ENCODE results near the gene TAS2R31. TPM values are rescaled to one million over a fixed set of nuclear protein-coding genes. Genes with fewer than 3 reads are reported as not detected.

Gene TAS2R31
- polyA plus RNA-seq, 1 donor from 2014 or later, result 4.0 TPM

DNA sequence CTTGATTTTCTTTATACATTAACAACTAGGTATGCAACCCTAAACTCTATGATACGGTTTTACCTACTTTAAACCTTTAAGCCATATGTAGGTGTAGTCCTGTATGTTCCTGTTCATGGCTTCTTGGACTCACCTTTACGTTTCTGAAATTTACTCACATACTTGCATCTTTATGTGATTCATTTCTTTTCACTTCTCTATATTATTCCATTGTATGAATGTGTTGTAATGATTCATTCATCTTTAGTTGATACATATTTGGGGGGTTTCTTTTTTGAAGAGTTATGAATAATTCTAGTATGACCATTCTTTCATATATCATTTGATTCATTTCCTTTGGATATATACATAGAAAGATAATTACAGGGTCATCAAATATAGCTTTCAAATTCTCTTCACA, 42.1 kb downstream of the TAS2R31 start:
- no peaks in the 10 kb centered on the region for H3K9me2 ChIP-seq (ENCODE audit: insufficient read depth, low read length)
- H4K20me1 ChIP-seq (ENCODE audit: insufficient read depth), result no peaks in the 10 kb centered on the region
- no peaks in the 10 kb centered on the region for H3K27me3 ChIP-seq (ENCODE audit: insufficient read depth, low read depth, low read length)
- H3K36me3 ChIP-seq (ENCODE audit: insufficient read depth, low read length), result no peaks in the 10 kb centered on the region
- H2AFZ ChIP-seq (ENCODE audit: low read depth, low read length), result no peak overlapping the region
- no peak overlapping the region for H3K9ac ChIP-seq (ENCODE audit: low read length)
- no peak for TF ChIP-seq EP300 (conservative IDR thresholded peaks at IDR 0.05; ENCODE audit: poor library complexity, severe bottlenecking)
- TF ChIP-seq REST (IDR thresholded peaks at IDR 0.05; ENCODE audit: borderline replicate concordance), result no peak
- no peak for TF ChIP-seq TAF1 (IDR thresholded peaks at IDR 0.05; ENCODE audit: low read depth)
- TF ChIP-seq, protein P1, sequence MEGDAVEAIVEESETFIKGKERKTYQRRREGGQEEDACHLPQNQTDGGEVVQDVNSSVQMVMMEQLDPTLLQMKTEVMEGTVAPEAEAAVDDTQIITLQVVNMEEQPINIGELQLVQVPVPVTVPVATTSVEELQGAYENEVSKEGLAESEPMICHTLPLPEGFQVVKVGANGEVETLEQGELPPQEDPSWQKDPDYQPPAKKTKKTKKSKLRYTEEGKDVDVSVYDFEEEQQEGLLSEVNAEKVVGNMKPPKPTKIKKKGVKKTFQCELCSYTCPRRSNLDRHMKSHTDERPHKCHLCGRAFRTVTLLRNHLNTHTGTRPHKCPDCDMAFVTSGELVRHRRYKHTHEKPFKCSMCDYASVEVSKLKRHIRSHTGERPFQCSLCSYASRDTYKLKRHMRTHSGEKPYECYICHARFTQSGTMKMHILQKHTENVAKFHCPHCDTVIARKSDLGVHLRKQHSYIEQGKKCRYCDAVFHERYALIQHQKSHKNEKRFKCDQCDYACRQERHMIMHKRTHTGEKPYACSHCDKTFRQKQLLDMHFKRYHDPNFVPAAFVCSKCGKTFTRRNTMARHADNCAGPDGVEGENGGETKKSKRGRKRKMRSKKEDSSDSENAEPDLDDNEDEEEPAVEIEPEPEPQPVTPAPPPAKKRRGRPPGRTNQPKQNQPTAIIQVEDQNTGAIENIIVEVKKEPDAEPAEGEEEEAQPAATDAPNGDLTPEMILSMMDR (IDR thresholded peaks at IDR 0.05; ENCODE audit: poor library complexity, severe bottlenecking), result no peak
- TF ChIP-seq POLR2AphosphoS5 (IDR thresholded peaks at IDR 0.05), result no peak
- no peak for TF ChIP-seq EZH2 (IDR thresholded peaks at IDR 0.05; ENCODE audit: borderline replicate concordance, insufficient read depth, low read length, poor library complexity, severe bottlenecking)
- TF ChIP-seq RAD21 (conservative IDR thresholded peaks at IDR 0.05), result no peak
- H3K4me3 ChIP-seq (ENCODE audit: low read length), result no peak overlapping the region
- no peaks in the 10 kb centered on the region for H3K9me3 ChIP-seq (ENCODE audit: low read length)
- H3F3A ChIP-seq (ENCODE audit: insufficient read depth, low read length, poor library complexity, severe bottlenecking), result no peaks in the 10 kb centered on the region
- no peak overlapping the region for H3K27ac ChIP-seq (ENCODE audit: low read length)
- no peaks in the 10 kb centered on the region for H3K79me2 ChIP-seq (replicated peaks; ENCODE audit: insufficient read depth, low read length)
- H3K4me2 ChIP-seq (ENCODE audit: low read length), result no peak overlapping the region

GRCh38 chr12:10986812-10987211, 44.4 kb downstream of the TAS2R31 start, which contains the start of gene TAS2R50:
TSS of gene TAS2R50 (minus strand) at chr12:10986912. CDS start at chr12:10986860, 52 bp downstream.
- no peaks in the 10 kb centered on the region for H3F3A ChIP-seq (ENCODE audit: insufficient read depth, low read length, poor library complexity, severe bottlenecking)
- no peaks in the 10 kb centered on the region for H3K79me2 ChIP-seq (replicated peaks; ENCODE audit: insufficient read depth, low read length)
- no peak within 1 kb of the TSS for H3K4me2 ChIP-seq (ENCODE audit: low read length)
- no peak within 1 kb of the TSS for H3K27ac ChIP-seq (ENCODE audit: low read length)
- H4K20me1 ChIP-seq (ENCODE audit: insufficient read depth), result no peaks in the 10 kb centered on the region
- no peaks in the 10 kb centered on the region for H3K9me2 ChIP-seq (ENCODE audit: insufficient read depth, low read length)
- TF ChIP-seq RAD21 (conservative IDR thresholded peaks at IDR 0.05), result no peak
- no peak for TF ChIP-seq EP300 (conservative IDR thresholded peaks at IDR 0.05; ENCODE audit: poor library complexity, severe bottlenecking)
- TF ChIP-seq, protein P1 (IDR thresholded peaks at IDR 0.05; ENCODE audit: poor library complexity, severe bottlenecking), result no peak
- no peak for TF ChIP-seq REST (IDR thresholded peaks at IDR 0.05; ENCODE audit: borderline replicate concordance)
- TF ChIP-seq EZH2 (IDR thresholded peaks at IDR 0.05; ENCODE audit: borderline replicate concordance, insufficient read depth, low read length, poor library complexity, severe bottlenecking), result no peak
- TF ChIP-seq TAF1 (IDR thresholded peaks at IDR 0.05; ENCODE audit: low read depth), result no peak
- no peak for TF ChIP-seq POLR2AphosphoS5 (IDR thresholded peaks at IDR 0.05)
- no peak for TF ChIP-seq MXI1 (conservative IDR thresholded peaks at IDR 0.05; ENCODE audit: poor library complexity, severe bottlenecking)
- TF ChIP-seq SMC3 (conservative IDR thresholded peaks at IDR 0.05; ENCODE audit: poor library complexity), result no peak
- H3K4me3 ChIP-seq (ENCODE audit: low read length), result no peak within 1 kb of the TSS
- H3K36me3 ChIP-seq (ENCODE audit: insufficient read depth, low read length), result no peaks in the 10 kb centered on the region
- H3K9ac ChIP-seq (ENCODE audit: low read length), result no peak within 1 kb of the TSS
- no peaks in the 10 kb centered on the region for H3K9me3 ChIP-seq (ENCODE audit: low read length)
- no peaks in the 10 kb centered on the region for H3K27me3 ChIP-seq (ENCODE audit: insufficient read depth, low read depth, low read length)
- H2AFZ ChIP-seq (ENCODE audit: low read depth, low read length), result no peak within 1 kb of the TSS

Data from neural cell (in vitro differentiated cells).